Dermis microvascular lymphatic vessel endothelial cell (primary cell): Measurements from ENCODE around the gene NUAK1. TPM values are rescaled to one million over a fixed set of nuclear protein-coding genes. Genes with fewer than 3 reads are reported as not detected.
"Not testable (repeated sequence)": the region's sequence is repeated elsewhere in the genome, so short reads cannot be mapped to it uniquely, and the experiment has no call there.

ENCODE experiments used
- DNase-seq, 2 donors: peaks; one replicate each; pipeline versions ENCODE4 v3.0.0 to v3.0.0-alpha.2; 2010; ENCODE audit warnings: low read depth in 2 of 2
- total RNA-seq: library from RNA; depleted of rRNA; stranded (reverse); fragments of >200 nt; gene quantifications from 2 replicates; pipeline ENCODE4 v1.2.1, GENCODE V29; 2014

The NUAK1 gene
- total RNA-seq, 1 donor from 2014 or later = 22.2 TPM

- DNase-seq = no peak
Measured at GRCh38 chr12:106034316-106034715, 104.4 kb downstream of the NUAK1 start.

- DNase-seq = no peak
Measured at GRCh38 chr12:106033161-106033675, 105.5 kb downstream of the NUAK1 start.

GRCh38 chr12:106032623-106032925 is 106.2 kb downstream of the NUAK1 start:
- DNase-seq = no peak

GRCh38 chr12:106031761-106032622 is 106.8 kb downstream of the NUAK1 start:
- no peak for DNase-seq

- DNase-seq = peak; percentile 85 to 86
Measured at GRCh38 chr12:106030210-106031071, 108.3 kb downstream of the NUAK1 start.

DNA sequence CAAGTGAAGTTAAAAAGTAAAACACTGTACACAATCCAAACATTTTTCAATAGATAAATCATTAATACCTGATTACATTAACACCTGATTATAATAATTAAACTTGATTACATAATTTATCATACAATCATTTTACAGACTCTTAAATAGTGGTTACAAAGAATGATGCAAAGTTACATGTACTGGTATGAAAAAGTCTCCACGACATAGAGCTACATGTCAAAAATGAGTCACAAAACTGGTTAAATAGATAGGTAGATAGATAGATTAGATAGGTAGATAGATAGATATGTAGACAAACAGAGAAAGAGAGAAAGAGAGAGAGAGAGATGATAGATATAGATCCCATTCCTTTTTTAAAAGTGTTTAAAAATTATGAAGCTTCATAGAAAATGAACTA is 109.2 kb downstream of the NUAK1 start:
- no peak for DNase-seq

GRCh38 chr12:106027911-106028310 is 110.8 kb downstream of the NUAK1 start:
- no peak for DNase-seq

GRCh38 chr12:106027286-106027685 is 111.5 kb downstream of the NUAK1 start:
- peak; percentile 13 to 65 for DNase-seq

DNA sequence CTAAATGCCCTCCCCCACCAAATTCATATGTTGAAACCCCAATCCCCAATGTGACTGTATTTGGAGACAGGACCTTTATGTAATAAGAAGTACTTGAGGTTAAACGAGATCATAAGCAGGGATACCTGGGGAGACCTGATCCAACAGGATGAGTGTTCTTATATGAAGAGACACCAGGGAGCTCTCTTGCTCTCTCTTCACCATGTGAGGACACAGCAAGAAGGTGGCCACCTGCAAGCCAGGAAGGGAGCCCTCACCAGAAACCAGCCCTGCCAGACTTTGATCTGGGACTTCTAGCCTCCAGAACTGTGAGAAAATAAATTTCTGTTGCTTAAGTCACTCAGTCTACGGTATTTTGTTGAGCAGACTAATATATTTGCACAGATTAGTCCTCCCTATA is 113.6 kb downstream of the NUAK1 start:
- no peak for DNase-seq

DNA sequence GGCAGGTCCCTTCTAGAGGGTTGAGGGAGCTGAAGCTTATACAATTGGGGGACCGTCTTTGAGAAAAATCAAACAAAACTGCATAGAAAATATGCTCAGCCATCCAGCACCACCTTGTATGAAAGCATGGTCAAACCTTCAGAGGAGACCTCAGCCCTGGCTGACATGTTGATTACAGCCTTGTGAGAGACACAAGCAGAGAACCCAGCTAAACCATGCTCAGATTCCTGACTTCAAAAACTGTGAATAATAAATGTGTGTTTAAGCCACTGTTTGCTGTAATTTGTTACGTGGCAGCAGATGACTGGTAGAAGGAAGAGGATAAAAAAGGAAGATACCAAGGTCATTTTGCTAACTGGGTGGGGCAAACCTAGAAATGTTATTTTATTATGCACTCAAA is 115.7 kb downstream of the NUAK1 start:
- no peak for DNase-seq

- no peak for DNase-seq
Measured at GRCh38 chr12:106022568-106023012, 116.2 kb downstream of the NUAK1 start.

GRCh38 chr12:106021516-106021915 is 117.2 kb downstream of the NUAK1 start:
- DNase-seq = peak in 1 of 2 donors; percentile 74

DNA sequence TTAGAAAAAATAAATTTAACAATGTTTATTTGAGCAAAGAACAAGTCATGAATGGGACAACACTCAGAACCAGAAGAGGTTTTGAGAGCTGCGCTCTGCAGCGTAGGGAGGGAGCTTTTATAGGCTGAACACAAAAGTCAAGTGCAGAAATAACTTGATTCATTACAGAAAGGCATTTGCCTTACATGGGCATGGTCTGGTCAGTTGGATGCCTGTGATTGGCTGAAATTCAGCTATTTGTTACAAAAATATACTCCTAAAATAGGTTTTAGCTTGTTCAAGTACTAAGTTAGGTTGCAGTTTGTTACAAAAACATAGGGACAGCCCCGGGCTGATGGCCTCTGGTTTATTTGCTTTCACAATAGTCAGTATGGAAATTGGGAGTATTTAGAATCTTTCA is 118.0 kb downstream of the NUAK1 start:
- no peak for DNase-seq

GRCh38 chr12:106019144-106019543 is 119.6 kb downstream of the NUAK1 start:
- no peak for DNase-seq

DNA sequence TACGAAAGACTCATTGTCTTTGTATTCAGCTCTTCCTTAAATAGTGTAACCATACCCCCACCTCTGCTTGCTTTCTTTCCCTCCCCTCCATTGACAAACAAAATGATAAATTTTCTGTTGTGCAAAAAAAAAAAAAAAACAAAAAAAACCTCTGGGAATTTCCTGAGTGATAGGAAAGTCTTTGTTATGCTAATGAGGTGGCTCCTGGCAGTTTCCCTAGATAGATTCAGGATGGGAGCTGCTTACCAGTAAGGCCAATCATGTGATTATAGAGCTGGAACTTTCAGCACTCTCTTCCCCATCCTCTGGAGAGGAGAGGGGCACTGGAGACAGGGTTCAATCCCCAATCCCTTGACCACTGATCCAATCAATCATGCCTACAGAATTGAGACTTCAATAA is 120.5 kb downstream of the NUAK1 start:
- DNase-seq = no peak

DNA sequence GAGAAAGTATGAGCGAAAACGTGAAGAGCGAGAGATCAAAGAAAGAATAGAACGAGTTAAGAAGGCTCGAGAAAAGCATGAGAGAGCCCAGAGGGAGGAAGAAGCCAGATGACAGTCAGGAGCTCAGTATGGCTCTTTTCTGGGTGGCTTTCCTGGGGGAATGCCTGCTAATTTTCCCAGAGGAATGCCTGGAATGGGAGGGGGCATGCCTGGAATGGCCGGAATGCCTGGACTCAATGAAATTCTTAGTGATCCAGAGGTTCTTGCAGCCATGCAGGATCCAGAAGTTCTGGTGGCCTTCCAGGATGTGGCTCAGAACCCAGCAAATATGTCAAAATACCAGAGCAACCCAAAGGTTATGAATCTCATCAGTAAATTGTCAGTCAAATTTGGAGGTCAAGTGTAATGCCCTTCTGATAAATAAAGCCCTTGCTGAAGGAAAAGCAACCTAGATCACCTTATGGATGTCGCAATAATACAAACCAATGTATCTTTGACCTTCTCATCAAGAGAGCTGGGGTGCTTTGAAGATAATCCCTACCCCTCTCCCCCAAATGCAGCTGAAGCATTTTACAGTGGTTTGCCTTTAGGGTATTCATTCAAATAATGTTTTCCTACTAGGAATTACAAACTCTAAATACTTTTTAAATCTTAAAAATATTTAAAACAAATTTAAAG is 122.0 kb downstream of the NUAK1 start:
- not testable (repeated sequence) for DNase-seq

DNA sequence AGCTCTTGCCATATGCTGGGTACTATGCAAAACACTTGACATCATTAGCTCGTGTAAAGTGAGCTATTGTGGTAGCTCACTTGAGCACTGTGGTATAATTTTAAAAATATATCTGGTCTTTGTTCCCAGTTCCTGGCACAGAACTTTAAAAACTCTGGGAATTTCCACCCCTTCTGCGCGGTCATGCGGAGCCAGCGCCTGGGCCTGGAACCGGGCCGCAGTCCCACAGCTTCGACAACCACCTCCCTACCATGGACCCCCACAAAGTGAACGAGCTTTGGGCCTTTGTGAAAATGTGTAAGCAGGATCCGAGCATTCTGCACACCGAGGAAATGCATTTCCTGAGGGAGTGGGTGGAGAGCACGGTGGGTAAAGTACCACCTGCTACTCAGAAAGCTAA is 123.1 kb downstream of the NUAK1 start:
- DNase-seq = no peak

GRCh38 chr12:106013941-106014340 is 124.8 kb downstream of the NUAK1 start:
- DNase-seq = no peak
